Fibroblast of peridontal ligament (primary cell): Measurements from ENCODE around the gene TNFRSF8.

Experiments
- DNase-seq: peaks from one replicate; pipeline ENCODE4 v3.0.0-alpha.2; 2010; ENCODE audit errors: extremely low read depth

The TNFRSF8 gene

DNA sequence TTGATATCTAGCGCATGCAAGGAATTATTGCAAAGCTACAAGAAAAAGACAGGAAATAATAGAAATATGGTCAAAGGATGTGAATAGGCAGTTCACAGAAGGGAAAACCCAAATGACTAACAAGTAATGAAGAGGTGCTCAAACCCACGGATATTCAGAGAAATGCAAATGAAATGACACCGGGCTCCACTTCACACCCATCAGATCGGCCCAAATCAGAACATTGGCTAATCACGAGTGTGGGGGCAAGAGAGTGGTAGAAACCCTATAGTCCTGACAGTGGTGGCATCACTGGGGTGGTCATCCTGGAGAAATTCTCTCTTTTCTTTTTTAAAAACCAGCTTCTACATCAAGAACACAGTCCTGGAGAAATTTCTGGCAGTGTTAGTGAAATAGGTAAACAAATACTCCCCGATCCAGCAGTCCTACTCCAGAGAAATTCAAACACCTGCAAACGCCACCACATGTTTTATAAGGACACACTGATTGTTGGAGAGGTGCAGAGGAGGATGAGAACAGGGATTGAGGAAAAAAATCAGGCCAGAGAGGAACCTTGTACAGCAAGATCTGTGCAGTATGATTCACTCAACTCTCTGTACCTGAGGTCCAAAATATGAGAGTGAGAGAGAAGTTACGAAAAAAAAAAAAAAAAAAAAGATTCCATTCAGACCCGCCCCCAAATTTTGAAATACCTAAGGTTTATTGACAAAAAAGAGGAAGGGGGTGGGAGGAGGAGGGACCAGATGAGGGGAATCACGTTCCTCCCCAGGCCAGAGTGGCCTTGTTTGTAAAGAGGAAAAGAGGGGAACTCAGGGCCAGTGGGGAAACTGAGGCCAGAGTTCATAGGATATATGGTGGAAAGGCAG is 94.5 kb downstream of the TNFRSF8 start:
- no peak for DNase-seq

DNA sequence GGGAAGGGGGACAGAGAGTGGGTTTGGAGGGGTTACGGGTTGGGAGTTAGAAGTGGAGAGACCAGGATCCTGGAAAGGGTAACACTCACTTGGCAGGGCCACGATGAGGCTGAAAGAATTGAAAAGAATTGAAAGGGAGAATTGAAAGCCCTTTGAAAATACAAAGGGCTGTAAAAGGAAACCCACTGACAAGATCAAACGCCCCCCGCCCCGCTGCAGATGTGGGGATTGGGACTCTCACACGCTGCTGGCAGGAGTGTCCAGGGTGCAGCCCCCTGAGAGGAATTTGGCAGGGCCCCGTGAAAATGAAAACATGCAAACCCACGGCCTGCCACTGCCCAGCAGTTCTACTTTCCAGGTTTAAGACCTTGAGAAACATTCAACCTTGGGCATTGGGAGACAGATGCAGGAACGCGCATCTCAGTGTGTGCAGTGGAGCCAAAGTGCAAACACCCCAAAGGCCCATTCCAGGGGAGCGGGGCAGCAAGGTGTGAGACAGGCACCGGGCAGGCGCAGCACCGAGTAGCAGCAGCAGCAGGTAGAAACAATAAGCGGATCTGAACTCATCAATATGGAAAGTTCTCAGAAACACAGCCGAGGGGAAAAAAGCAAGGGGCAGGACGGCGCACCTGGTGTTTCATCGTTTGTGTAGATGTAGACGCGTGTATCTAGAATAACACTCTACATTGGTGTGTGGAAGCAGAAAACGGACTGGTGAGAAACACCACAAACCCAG is 95.4 kb downstream of the TNFRSF8 start:
- DNase-seq = no peak

DNA sequence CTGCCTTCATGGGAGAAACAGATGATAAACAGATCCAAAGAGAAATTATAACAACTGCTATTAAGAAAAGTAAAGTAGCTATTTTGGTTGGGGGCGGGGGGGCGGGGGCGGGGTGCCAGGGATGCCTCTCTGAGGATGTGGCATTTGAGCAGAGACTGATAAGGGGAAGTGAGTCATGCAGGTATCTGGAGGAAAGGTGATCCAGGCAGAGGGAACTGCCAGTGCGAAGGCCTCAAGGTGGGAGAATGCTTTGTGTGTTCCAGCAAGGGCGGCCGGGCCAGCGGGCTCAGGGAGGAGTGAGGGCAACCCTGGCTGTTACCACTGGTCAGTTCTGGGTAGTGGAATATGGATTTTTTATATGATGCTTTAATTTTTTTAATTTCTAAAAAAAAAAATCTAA is 96.7 kb downstream of the TNFRSF8 start:
- DNase-seq = no peak

DNA sequence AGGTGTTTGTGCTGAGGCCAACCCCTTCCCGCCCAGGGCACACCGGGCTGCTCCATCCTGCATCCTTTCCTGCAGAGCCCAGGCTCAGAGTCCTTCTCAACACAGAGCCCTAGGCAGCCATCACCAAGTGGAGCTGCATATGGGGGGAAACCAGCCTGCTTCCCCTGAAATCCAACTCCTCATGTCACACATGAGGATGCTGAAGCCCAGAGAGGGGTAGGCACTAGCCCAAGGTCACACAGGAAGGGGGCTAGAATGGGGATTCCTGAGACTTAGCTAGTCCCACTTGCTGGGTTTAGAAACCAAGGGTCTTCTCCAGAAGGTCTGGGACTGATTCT is 98.2 kb downstream of the TNFRSF8 start:
- no peak for DNase-seq

DNA sequence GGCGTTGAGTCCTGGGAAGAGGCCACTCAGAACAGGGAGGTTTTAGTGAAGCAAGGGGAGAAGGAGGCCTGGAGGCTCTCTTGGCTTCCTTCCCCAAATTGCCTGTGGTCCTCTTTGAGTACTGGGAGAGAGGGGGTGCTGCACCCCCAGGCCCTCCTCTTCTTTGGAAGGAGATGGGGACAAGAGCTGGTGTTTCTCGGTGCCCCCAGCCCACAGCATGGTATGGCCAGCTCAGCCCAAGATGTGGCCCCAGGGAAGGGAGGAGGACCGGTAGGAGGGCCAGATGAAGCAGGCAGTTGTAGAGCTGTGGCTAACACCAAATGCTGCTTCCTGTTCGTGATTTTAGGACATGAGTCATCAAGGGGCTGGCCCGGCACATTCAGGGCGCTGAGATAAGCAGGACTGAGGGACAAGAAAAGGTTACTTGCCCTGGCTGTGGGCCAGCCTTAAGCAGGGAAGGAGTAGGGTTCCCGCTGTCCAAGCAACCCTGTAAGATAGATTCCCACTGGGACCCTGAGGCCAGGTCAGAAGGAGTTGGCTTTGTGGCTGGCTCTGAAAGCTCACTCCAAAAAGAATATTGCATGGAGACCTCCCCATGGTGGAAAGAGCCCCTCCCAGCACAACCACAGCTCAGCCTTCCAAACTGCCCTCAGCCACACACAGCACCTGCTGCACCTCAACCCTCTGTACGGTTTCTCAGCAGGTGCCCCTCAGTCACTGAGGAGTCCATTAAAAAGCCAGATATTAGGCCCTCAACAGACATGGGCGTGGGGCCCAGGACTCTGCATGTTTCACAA is 98.8 kb downstream of the TNFRSF8 start:
- DNase-seq = peak; percentile 81

DNA sequence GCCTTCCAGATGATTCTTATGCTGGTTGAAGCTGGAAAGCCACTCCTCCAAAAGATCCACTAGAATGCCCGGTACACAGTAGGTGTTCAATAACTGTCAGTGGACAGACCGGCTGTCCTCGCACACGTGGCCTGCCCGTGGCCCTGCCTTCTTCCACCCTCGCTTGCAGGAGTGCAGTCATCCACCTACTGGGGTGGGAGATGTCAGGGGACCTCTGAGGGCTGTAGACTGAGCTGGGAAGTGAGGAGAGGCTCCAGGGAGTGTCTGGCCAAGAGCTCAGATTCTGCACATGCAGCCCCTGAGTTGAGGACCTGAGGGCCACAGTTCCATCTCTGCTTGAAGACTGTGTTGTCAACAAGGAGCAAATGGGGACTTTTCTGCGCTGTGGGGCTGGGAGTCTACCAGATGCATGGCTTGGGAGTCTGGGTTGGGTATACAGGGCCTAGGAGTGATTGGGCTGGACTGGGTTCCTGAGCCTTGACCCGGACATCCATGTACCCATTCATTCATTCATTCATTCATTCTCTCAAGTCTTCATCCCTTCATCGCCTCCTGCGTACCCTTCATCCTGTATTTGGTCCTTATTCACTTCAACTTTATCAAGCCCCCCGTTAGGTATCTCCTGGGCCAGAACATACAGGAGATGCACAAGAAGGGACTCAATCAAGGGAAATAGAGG is 99.5 kb downstream of the TNFRSF8 start:
- DNase-seq = no peak

DNA sequence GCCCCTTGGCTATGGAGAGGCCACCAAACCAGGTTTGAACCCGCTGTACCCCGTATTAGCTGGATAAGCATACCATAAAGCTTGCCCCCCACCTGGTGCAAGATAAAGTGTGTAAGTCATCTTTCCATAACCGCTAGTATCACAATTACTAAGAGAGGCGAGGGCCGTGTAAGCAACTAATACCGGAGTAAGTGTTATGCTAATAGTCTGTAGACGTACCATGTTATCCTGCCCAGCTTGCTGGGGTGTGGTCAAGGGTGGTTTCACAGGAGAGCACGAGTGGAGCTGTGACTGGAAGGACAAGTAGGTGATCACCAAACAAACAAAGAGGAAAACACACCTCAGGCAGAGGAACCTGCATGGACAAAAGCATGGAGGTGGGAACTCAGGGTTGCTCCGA is 100.1 kb downstream of the TNFRSF8 start:
- no peak for DNase-seq

DNA sequence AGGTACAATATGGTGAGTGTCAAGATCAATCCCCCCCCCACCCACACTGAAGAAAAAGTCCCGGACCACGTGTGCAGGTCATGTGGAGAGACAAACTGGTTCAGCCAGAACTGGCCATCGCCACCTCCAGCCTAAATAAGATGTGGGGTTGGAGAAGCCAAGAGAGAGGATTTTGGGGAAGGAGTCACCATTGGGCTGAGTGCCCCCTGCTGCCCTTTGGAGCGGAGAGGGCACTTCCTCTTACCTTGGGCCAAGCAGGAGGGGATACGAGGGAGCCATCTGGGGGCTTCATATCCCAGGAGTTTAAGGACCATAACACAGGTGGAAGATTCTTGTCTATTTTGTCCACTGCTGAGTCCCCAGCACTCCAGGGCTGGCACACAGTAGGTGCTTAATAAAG is 101.1 kb downstream of the TNFRSF8 start:
- no peak for DNase-seq

DNA sequence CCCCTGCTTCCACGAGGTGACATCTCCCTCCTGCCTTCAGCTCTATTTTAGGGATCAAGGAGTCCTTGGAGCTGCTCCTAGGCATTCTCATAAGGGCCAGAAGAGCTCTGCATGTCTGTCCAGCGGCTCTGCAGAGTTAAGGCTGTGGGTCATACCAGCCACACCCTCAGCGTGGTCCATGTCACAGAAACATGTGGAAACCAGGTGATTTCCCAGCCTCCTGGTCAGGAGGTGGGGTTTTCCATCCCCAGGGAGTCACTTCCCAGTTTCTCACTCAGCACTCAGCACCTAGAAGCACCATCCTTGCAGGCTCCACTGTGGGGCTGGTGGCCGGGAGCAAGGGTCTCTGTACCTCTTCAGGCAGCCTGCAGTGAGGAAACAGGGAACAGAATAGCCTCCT is 102.2 kb downstream of the TNFRSF8 start:
- no peak for DNase-seq

DNA sequence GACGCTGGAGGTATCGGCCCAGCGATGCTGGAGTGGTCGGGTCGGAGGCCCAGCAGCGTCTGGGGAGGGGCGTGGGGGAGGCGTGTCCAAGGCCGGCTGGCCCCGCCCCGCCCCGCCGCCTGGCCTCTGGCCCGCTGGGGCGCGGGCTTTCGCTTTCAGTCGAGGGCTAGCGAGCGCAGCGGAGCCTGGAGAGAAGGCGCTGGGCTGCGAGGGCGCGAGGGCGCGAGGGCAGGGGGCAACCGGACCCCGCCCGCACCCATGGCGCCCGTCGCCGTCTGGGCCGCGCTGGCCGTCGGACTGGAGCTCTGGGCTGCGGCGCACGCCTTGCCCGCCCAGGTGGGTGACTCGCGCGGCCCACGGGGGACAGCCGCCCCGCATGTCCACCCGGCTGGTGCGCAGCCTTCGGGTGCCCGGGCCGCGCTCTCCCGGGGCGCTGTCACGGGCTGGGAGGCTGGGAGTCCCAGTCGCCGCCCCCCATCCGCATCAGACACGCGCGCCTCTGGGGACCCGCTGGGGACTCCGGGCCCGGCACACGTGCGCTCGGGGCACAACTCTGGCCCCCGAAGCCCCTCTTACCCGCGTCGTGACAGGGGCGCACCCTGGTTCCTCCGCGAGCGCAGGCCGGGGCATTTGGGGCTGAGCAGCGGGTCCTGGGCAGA is 103.9 kb downstream of the TNFRSF8 start, which contains the start of gene TNFRSF1B:
TNFRSF1B (plus strand) TSS at position 158 of the 659 bp plus-strand sequence; CDS start at position 259, 101 bp downstream.
- DNase-seq = peak; percentile 43

DNA sequence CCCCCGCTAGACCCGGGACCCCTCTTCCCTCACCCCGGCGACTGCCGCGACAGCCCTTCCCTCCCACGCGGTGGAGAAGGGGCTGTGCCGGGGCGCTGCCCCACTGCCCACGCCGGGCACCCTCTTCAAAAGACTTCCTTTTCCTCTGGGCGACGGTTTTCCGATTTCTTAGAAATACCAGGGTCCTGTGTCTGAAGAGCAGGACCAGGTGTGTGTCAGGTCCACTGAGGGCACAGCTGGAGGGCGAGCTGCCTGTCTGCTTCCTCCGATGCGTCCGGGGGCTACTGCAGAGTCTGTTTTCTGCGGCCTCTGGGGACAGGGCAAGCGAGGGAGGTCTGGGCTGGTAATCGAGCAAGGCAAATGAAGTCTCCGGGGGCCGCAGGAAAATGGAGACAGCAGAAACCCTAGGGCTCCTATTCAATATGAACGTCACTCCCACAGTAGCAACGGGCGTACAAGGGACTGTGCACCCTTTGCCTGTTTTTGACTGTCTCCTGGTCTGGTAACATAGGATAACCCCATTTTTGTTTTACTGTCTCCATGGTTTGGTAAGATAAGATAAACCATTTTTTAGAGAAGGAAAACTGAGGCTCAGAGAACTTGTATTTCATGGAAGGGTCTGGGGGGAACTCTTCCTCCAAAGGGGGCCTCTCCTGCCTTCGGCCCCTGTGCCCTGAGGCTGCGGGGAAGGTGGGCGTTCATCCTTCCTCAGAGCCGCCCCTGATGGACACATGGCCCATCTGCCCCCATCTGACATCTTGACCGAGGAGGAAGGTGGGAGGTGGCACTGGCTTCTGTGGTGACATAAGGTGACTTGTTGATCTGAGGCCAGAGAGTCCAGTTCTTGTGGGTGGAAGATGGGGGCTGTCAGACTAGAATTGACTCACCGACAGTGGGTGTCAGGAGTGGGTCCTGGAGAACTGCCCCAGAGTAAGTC is 104.7 kb downstream of the TNFRSF8 start:
- no peak for DNase-seq

DNA sequence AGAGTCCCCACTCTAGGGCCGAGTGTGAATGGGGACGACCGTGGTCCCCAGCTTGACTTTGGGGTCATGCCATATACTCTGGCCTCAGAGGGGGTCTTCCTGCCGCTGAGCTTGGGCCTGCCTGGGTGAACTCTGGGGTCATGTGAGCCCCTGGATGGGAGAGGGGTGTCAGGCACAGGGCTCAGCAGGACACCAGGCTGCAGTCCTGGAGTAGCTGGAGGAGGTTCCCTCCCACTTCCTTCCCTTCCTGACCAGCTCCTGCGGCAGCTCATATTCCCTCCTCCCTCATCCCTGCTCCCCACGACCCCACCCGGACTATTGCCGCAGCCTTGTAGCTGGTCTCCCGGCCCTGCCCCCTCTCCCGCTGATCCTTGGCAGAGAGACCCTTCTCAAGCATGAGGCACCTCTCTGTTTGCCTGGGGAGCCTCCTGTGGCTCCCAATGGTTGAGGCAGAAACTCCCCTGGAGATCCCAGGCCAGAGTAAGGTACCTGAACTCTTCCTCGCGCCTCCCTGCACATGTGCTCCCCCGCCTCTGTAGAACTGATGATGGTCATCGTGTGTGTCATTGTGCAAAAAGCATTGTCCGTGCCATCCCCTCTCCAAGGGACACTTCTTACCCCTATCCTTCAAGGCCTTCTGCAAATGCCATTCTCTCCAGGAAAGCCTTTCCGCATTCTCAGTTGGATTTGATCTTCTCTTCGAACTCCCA is 105.5 kb downstream of the TNFRSF8 start:
- DNase-seq = no peak

DNA sequence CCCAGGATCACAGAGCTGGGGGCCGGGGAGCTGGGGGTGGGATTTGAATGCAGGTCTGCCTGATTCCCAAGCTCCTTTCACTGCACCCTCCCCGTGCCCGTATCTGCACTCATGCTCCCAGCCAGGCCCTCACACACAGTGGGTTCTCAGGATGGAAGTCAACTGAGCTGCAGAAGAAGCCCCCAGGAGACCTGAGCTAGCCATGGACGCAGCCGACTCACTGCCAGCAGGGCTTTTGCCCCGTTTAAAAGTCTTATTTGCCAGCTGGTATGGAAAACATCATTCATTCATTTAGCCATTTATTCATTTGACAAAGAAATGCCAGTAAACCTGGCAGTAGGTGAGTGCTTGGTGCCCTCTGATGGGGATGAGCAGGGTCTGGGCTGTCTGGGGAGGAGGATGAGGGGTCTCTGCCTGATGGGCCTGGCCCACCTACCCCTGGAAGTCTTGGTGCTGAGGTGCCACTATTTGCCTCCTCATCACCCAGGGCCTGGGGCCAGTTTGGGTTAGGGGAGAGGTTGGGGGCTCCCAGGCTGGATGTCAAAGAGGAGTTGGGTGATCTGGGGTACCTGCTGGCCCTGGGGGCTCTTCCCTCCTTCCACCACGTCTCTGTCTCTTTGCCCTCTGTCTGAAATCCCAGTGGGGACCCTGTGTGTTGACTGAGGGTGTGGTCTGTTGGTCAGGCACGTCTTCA is 106.5 kb downstream of the TNFRSF8 start:
- no peak for DNase-seq

DNA sequence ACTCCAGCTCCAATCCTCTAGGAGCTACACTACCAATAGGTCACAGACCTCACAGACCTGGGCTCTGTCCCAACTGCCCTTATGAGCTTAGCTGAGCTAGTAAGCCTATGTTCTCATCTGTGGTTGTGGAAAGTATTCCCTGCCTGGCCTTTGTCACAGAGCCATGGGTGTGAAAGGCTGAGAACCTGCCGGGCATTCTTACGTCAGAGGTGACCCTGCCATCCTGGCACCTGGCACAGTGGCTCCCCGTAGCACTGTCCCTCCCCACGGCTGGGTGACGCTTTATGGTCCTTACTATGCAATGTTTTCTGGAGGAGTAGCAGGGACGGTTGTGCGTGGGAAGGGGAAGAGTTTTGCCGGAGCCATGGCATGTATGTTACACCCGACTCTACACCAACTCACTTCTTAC is 107.2 kb downstream of the TNFRSF8 start:
- DNase-seq = no peak

DNA sequence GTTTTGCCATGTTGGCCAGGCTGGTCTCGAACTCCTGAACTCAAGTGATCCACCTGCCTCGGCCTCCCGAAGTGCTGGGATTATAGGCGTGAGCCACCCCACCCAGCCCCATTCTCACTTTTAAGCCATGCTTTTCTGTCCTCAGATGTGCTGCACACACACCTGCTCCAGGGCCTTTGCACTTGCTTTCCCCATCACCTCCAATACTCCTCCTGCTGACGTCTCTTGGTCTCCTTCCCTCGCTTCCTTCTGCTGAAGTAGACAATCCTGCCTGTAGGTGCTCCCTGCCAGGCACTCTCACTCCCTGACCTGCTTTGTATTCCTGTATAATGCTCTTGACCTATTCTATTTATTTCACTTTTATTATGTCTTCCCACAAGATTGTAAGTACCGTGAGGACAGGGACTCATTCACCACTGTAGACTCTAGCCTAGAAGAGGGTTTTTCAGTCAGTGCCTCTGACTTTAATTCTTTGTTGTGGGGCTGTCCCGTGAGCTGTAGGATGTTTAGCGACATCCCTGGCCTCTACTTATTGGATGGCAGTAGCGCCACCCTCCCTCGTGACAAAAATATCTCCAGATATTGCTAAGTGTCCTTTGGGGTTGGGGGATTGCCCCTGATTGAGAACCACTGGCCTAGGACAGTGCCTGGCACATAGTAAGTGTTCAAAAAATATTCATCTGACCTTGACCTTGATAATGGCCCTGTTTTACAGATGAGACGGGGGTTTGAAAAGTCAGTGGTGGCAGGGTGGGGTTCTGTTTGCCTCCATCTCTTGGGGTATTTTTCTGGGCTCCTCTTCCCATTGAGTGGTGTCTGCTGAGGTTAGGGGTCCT is 108.3 kb downstream of the TNFRSF8 start:
- no peak for DNase-seq

DNA sequence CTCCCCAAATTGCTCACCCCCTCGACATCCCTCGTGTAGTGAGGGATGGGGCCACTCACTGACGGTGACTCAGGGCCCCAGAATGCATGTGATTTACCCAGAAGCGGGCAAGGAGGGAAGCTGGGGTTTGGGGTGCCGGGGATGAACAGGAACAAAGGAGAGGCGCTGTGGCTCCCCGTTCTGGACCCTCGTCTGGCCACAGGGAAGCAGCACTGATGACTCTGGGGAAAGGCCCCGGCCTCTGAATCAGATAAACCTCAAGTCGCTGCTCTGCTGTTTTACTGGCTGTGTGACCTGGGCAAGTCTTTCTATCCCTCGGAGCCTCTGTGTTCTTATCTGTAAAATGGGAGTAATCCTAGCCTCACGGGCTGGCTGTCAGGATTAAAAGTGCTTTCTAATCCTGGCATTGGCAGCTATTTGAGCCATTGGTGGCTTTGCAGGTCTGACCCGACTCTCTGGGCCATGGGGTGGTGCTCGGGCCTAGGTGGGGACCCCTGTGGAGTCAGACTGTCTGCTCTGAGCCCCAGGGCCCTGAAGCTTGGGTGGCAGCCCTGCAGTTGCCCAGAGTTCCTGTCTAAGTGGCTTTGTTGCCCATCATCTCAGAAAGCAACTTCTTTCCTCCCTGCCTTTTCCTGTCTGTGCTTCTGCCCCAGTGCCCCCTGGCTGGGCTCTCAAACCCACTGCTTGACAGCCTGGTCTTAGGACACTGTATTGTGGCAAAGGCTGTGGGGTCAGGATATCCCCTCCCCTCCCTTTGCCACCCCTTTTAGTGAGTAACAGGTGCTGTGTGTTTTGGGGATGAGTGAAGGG is 109.1 kb downstream of the TNFRSF8 start:
- no peak for DNase-seq

DNA sequence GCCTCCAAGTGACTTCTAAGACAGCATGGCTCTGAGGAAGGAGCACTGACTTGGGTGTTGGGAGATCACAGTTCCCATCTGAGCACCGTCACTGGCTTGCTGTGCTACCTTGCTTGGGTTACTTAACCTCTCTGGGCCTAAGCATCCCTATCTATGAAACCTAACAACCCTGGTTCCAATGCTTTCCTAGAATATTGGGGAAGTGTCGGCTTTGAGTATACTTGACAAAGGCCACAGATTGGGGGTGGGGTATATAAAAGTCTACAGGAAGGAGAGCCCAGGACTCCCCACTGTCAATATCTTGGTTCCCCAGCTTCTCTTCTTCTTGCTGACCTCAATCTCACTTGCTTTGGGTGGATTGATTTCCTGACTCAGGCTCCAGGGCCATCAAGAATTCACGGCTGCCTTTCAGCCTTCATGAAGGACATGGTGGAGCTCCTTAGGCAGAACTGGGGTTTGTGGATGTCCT is 110.0 kb downstream of the TNFRSF8 start:
- no peak for DNase-seq
